Amniotic stem cell (primary cell): ENCODE measurements around the gene GPAM.
"Not testable (repeated sequence)": the region's sequence is repeated elsewhere in the genome, so short reads cannot be mapped to it uniquely, and the experiment has no call there.

Experiments
- DNase-seq: peaks from one replicate; lab custom pipeline; 2025; lab: John Stamatoyannopoulos, UW

The GPAM gene

GRCh38 chr10:112216151-112216550 lies 32.6 kb upstream of the GPAM start:
- DNase-seq = no peak

- DNase-seq = no peak
Observed at GRCh38 chr10:112215342-112215774, 31.8 kb upstream of the GPAM start.

- DNase-seq = no peak
Observed at GRCh38 chr10:112214298-112214926, 30.8 kb upstream of the GPAM start.

- no peak for DNase-seq
Observed at GRCh38 chr10:112213836-112214235, 30.3 kb upstream of the GPAM start.

- DNase-seq = no peak
Observed at GRCh38 chr10:112213098-112213823, 29.7 kb upstream of the GPAM start.

GRCh38 chr10:112210666-112211065 lies 27.1 kb upstream of the GPAM start:
- no peak for DNase-seq

GRCh38 chr10:112209684-112210131 lies 26.1 kb upstream of the GPAM start:
- DNase-seq = no peak

- DNase-seq = no peak
Observed at GRCh38 chr10:112208997-112209396, 25.4 kb upstream of the GPAM start.

- no peak for DNase-seq
Observed at GRCh38 chr10:112208292-112208691, 24.7 kb upstream of the GPAM start.

GRCh38 chr10:112203328-112204076 lies 19.9 kb upstream of the GPAM start:
- DNase-seq = no peak

- peak; percentile 22 for DNase-seq
Observed at GRCh38 chr10:112202561-112203241, 19.1 kb upstream of the GPAM start.

- no peak for DNase-seq
Observed at GRCh38 chr10:112202076-112202475, 18.5 kb upstream of the GPAM start.

GRCh38 chr10:112201334-112201733 lies 17.8 kb upstream of the GPAM start:
- no peak for DNase-seq

GRCh38 chr10:112200259-112200658 lies 16.7 kb upstream of the GPAM start:
- not testable (repeated sequence) for DNase-seq

GRCh38 chr10:112197662-112198061 lies 14.1 kb upstream of the GPAM start:
- not testable (repeated sequence) for DNase-seq

GRCh38 chr10:112195224-112195623 lies 11.7 kb upstream of the GPAM start:
- DNase-seq = no peak

GRCh38 chr10:112191791-112192190 lies 8.2 kb upstream of the GPAM start:
- no peak for DNase-seq

- DNase-seq = no peak
Observed at GRCh38 chr10:112191041-112191590, 7.6 kb upstream of the GPAM start.

- DNase-seq = no peak
Observed at GRCh38 chr10:112189465-112189864, 5.9 kb upstream of the GPAM start.

GRCh38 chr10:112187527-112187926 lies 4.0 kb upstream of the GPAM start:
- no peak for DNase-seq

- no peak for DNase-seq
Observed at GRCh38 chr10:112185959-112186358, 2.4 kb upstream of the GPAM start.

- no peak for DNase-seq
Observed at GRCh38 chr10:112184379-112184778, 814 bp upstream of the GPAM start.
